KG1 (cell line): Measurements from ENCODE around the gene PLXNC1.
"Not testable (repeated sequence)": the region's sequence is repeated elsewhere in the genome, so short reads cannot be mapped to it uniquely, and the experiment has no call there.

Source experiments
- DNase-seq: peaks from one replicate; lab custom pipeline; 2025; lab: John Stamatoyannopoulos, UW

The PLXNC1 gene

GRCh38 chr12:94290353-94290752 lies 142.0 kb downstream of the PLXNC1 start:
- no peak for DNase-seq

GRCh38 chr12:94297096-94297699 lies 148.8 kb downstream of the PLXNC1 start:
- no peak for DNase-seq

GRCh38 chr12:94297876-94298505 lies 149.6 kb downstream of the PLXNC1 start:
- no peak for DNase-seq

- no peak for DNase-seq
Measured at GRCh38 chr12:94299846-94300245, 151.5 kb downstream of the PLXNC1 start.

GRCh38 chr12:94304012-94304411 lies 155.6 kb downstream of the PLXNC1 start:
- DNase-seq: no peak

- DNase-seq: no peak
Measured at GRCh38 chr12:94304566-94305061, 156.2 kb downstream of the PLXNC1 start.

- no peak for DNase-seq
Measured at GRCh38 chr12:94305130-94305957, 157.0 kb downstream of the PLXNC1 start.

GRCh38 chr12:94308612-94309011 lies 160.2 kb downstream of the PLXNC1 start:
- DNase-seq: no peak

GRCh38 chr12:94309373-94309772 lies 161.0 kb downstream of the PLXNC1 start:
- DNase-seq: no peak

GRCh38 chr12:94312378-94312777 lies 164.0 kb downstream of the PLXNC1 start:
- DNase-seq: no peak

GRCh38 chr12:94316600-94316999 lies 168.2 kb downstream of the PLXNC1 start:
- DNase-seq: not testable (repeated sequence)

- no peak for DNase-seq
Measured at GRCh38 chr12:94318181-94318580, 169.8 kb downstream of the PLXNC1 start.

- no peak for DNase-seq
Measured at GRCh38 chr12:94320109-94320508, 171.7 kb downstream of the PLXNC1 start.

GRCh38 chr12:94322346-94322745 lies 174.0 kb downstream of the PLXNC1 start:
- no peak for DNase-seq

GRCh38 chr12:94326234-94326633 lies 177.9 kb downstream of the PLXNC1 start:
- no peak for DNase-seq

- no peak for DNase-seq
Measured at GRCh38 chr12:94326727-94327126, 178.3 kb downstream of the PLXNC1 start.

- DNase-seq: no peak
Measured at GRCh38 chr12:94327809-94328208, 179.4 kb downstream of the PLXNC1 start.

GRCh38 chr12:94329366-94329765 lies 181.0 kb downstream of the PLXNC1 start:
- no peak for DNase-seq

- no peak for DNase-seq
Measured at GRCh38 chr12:94333396-94333795, 185.0 kb downstream of the PLXNC1 start.

GRCh38 chr12:94336211-94336925 lies 188.0 kb downstream of the PLXNC1 start:
- no peak for DNase-seq

GRCh38 chr12:94338006-94338794 lies 189.8 kb downstream of the PLXNC1 start:
- no peak for DNase-seq
